ENCODE results near the gene PTTG2. TPM values are rescaled to one million over a fixed set of nuclear protein-coding genes. Genes with fewer than 3 reads are reported as not detected.
"Not testable (repeated sequence)": the region's sequence is repeated elsewhere in the genome, so short reads cannot be mapped to it uniquely, and the experiment has no call there.

PTTG2 gene
- not detected for total RNA-seq (2021; fragmentation: NEBNext Ultra II Directional; extraction: Animal tissue kit (Norgen Biotek cat#: 25700))
- long read RNA-seq = 0 reads

DNA sequence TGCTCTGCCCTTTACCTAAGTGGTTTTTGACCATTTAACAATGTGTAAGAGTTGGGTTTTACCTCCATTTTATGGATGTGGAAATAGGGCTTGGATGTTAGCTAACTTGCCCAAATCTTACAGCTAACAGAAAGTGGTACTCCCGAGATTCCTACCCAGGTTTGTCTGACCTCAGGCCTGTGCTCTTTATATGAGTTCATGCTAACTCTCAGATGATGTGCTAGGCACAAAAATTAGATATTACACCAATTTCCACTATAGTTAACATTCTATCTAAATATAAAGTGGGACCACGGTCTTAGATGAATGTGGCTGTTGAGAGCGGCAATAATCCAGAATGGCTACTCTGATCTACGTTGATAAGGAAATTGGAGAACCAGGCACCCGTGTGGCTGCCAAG, at the start of gene PTTG2:
Gene PTTG2, plus strand, starts transcription at position 301 of the 400 bp plus-strand sequence. Its CDS starts 37 bp downstream, at position 338.
- no peaks in the 10 kb centered on the region for H3K36me3 Mint-ChIP-seq (ENCODE audit: low read depth)
- H3K9me3 Mint-ChIP-seq = no peaks in the 10 kb centered on the region
- no peak for DNase-seq
- H3K27ac Mint-ChIP-seq = no peak within 1 kb of the TSS
- H3K4me1 Mint-ChIP-seq (ENCODE audit: low read depth) = no peaks in the 10 kb centered on the region
- no peak within 1 kb of the TSS for H3K4me3 Mint-ChIP-seq
- peaks cover 4% of the 10 kb centered on the region for H3K27me3 Mint-ChIP-seq (ENCODE audit: insufficient read depth)
- TF ChIP-seq, protein P1, sequence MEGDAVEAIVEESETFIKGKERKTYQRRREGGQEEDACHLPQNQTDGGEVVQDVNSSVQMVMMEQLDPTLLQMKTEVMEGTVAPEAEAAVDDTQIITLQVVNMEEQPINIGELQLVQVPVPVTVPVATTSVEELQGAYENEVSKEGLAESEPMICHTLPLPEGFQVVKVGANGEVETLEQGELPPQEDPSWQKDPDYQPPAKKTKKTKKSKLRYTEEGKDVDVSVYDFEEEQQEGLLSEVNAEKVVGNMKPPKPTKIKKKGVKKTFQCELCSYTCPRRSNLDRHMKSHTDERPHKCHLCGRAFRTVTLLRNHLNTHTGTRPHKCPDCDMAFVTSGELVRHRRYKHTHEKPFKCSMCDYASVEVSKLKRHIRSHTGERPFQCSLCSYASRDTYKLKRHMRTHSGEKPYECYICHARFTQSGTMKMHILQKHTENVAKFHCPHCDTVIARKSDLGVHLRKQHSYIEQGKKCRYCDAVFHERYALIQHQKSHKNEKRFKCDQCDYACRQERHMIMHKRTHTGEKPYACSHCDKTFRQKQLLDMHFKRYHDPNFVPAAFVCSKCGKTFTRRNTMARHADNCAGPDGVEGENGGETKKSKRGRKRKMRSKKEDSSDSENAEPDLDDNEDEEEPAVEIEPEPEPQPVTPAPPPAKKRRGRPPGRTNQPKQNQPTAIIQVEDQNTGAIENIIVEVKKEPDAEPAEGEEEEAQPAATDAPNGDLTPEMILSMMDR (IDR thresholded peaks at IDR 0.05) = no peak

DNA sequence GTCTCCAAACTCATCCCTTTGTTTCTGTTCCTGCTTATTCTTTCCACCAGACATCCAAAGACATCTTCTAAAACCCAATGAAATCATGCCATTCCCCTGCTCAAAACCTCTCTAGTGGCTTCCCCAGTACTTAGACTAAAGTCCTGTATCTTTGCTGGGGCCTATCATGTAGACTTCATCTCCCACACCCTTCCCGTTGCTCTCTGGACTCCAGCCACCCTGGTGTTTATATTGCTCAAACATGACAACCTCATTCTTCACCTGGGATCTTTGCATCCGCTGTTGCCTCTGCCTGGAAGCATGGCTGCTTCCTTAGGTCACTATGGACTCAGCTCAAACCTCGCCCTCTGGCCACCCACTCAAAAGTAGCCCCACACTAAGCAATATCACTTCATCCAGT, 45.7 kb upstream of the PTTG2 start:
- TF ChIP-seq, protein P1 (IDR thresholded peaks at IDR 0.05) = no peak
- Mint-ChIP-seq H3K4me1 (ENCODE audit: low read depth) (no peaks in the 10 kb centered on the region), H3K4me3 (no peak overlapping the region), H3K27ac (no peak overlapping the region), H3K36me3 (ENCODE audit: low read depth) (no peaks in the 10 kb centered on the region), H3K27me3 (ENCODE audit: insufficient read depth) (peaks cover 17% of the 10 kb centered on the region), H3K9me3 (no peaks in the 10 kb centered on the region)
- DNase-seq = no peak

DNA sequence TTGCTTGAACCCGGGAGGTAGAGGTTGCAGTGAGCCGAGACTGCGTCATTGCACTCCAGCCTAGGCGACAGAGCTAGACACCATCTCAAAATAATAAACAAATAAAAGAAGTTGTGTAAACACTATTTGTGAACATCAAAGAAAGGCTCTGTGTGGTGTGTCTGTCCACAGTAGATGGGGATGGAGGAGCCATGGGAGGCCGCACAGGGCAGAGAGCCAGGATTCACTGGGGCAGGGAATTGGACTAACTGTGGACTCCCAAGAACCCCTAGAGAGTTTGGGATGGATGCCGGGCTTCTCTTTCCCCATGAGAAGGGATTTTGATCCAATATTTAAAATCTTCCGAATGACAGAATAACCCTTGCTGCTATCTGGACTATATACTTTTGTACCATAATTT, 42.8 kb upstream of the PTTG2 start:
- no peak overlapping the region for H3K4me3 Mint-ChIP-seq
- H3K4me1 Mint-ChIP-seq (ENCODE audit: low read depth) = no peaks in the 10 kb centered on the region
- H3K27me3 Mint-ChIP-seq (ENCODE audit: insufficient read depth) = peaks cover 13% of the 10 kb centered on the region
- TF ChIP-seq, protein P1 (IDR thresholded peaks at IDR 0.05) = no peak
- H3K27ac Mint-ChIP-seq = no peak overlapping the region
- no peaks in the 10 kb centered on the region for H3K36me3 Mint-ChIP-seq (ENCODE audit: low read depth)
- no peak for DNase-seq
- H3K9me3 Mint-ChIP-seq = no peaks in the 10 kb centered on the region

DNA sequence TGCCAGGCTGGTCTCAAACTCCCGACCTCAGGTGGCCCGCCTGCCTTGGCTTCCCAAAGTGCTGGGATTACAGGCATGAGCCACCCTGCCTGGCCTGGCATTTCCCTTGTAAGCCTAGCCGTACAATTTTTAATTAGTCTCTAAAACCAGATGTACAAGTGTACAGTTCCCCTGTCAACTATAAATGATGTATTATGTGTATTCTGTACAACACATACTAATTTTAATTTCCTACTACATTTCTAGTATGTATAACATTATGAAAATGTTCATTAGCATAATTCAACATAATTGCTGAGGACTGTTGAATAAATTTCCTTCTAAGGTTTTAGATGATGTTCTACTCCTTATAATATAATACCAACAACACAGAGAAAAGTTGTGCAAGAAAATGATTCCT, 41.5 kb upstream of the PTTG2 start:
- peaks cover 15% of the 10 kb centered on the region for H3K27me3 Mint-ChIP-seq (ENCODE audit: insufficient read depth)
- DNase-seq = no peak
- H3K27ac Mint-ChIP-seq = no peak overlapping the region
- TF ChIP-seq, protein P1 (IDR thresholded peaks at IDR 0.05) = no peak
- no peak overlapping the region for H3K4me3 Mint-ChIP-seq
- no peaks in the 10 kb centered on the region for H3K36me3 Mint-ChIP-seq (ENCODE audit: low read depth)
- no peaks in the 10 kb centered on the region for H3K4me1 Mint-ChIP-seq (ENCODE audit: low read depth)
- H3K9me3 Mint-ChIP-seq = no peaks in the 10 kb centered on the region

DNA sequence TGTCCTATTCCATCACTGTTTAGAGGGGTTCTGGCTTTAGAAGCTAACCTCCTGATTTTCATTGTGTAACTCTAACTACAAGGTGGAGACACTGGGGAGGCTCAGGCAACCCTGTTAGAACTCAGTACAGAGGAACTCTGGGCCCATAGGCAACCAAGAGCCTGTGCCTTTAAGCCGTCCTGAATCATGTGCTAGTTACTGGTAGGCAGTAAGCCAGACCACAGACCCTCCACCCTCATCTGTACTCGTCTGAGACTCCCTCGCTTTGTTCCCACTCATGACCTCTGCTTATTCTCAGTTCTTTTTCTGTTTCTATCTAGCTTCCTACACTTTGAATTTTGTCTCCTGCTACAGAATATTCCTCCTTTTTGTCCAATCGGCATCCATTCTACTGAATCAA, 37.9 kb upstream of the PTTG2 start:
- H3K36me3 Mint-ChIP-seq (ENCODE audit: low read depth) = no peaks in the 10 kb centered on the region
- no peak overlapping the region for H3K4me3 Mint-ChIP-seq
- peaks cover 16% of the 10 kb centered on the region for H3K27me3 Mint-ChIP-seq (ENCODE audit: insufficient read depth)
- H3K27ac Mint-ChIP-seq = no peak overlapping the region
- TF ChIP-seq, protein P1 (IDR thresholded peaks at IDR 0.05) = no peak
- H3K4me1 Mint-ChIP-seq (ENCODE audit: low read depth) = no peaks in the 10 kb centered on the region
- DNase-seq = no peak
- H3K9me3 Mint-ChIP-seq = no peaks in the 10 kb centered on the region

DNA sequence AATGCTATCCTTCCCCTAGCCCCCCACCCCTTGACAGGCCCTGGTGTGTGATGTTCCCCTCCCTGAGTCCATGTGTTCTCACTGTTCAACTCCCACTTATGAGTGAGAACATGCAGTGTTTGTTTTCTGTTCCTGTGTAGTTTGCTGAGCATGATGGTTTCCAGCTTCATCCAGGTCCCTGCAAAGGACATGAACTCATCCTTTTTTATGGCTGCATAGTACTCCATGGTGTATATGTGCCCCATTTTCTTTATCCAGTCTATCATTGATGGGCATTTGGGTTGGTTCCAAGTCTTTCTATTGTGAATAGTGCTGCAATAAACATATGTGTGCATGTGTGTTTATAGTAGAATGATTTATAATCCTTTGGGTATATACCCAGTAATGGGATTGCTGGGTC, 37.1 kb upstream of the PTTG2 start:
- H3K27me3 Mint-ChIP-seq (ENCODE audit: insufficient read depth) = peaks cover 12% of the 10 kb centered on the region
- H3K4me3 Mint-ChIP-seq; H3K4me1 Mint-ChIP-seq (ENCODE audit: low read depth); H3K27ac Mint-ChIP-seq; H3K9me3 Mint-ChIP-seq; H3K36me3 Mint-ChIP-seq (ENCODE audit: low read depth); DNase-seq: not testable (repeated sequence)
